ENCODE data around the gene PRDM9. TPM values are rescaled to one million over a fixed set of nuclear protein-coding genes. Genes with fewer than 3 reads are reported as not detected.

PRDM9 gene
- polyA plus RNA-seq, 1 of the 3 experiments (the other 2 are of a cell fraction) = not detected

GRCh38 chr5:23522553-23522952 is 15.1 kb downstream of the PRDM9 start (continued):
- no peak for TF ChIP-seq CHD2 (IDR thresholded peaks at IDR 0.05; ENCODE audit: low read length, partially characterized antibody)
- no peak for TF ChIP-seq IRF3 (IDR thresholded peaks at IDR 0.05; ENCODE audit: low read depth, low read length)
- TF ChIP-seq FOSL2 (IDR thresholded peaks at IDR 0.05; ENCODE audit: borderline replicate concordance, low read depth) = no peak

GRCh38 chr5:23523031-23523430 is 15.6 kb downstream of the PRDM9 start:
- no peak overlapping the region for H3K4me3 ChIP-seq (ENCODE audit: low read depth in 2 of 2, low read length in 1 of 2)
- H3K9me3 ChIP-seq = no peaks in the 10 kb centered on the region
- WGBS (ENCODE audit: low lambda C conversion rate) = 6% methylated on average over 1 of the region's 1 CpG
- no peaks in the 10 kb centered on the region for H3K79me2 ChIP-seq (ENCODE audit: insufficient read depth)
- TF ChIP-seq MXI1 (IDR thresholded peaks at IDR 0.05; ENCODE audit: low read depth, low read length) = no peak
- no peak for TF ChIP-seq TEAD4 (IDR thresholded peaks at IDR 0.05; ENCODE audit: borderline replicate concordance, insufficient read depth)
- TF ChIP-seq FOSL2 (IDR thresholded peaks at IDR 0.05; ENCODE audit: borderline replicate concordance, low read depth) = no peak
- TF ChIP-seq MEF2A (IDR thresholded peaks at IDR 0.05; ENCODE audit: borderline replicate concordance, low read depth) = no peak
- TF ChIP-seq RFX5 (IDR thresholded peaks at IDR 0.05; ENCODE audit: low read length) = no peak
- TF ChIP-seq CHD2 (IDR thresholded peaks at IDR 0.05; ENCODE audit: low read length, partially characterized antibody) = no peak
- no peak for TF ChIP-seq TAF1 (IDR thresholded peaks at IDR 0.05; ENCODE audit: borderline replicate concordance, low read depth, low read length)
- TF ChIP-seq YY1 (IDR thresholded peaks at IDR 0.05; ENCODE audit: low read depth) = no peak
- no peak for TF ChIP-seq RCOR1 (IDR thresholded peaks at IDR 0.05; ENCODE audit: low read length)
- no peak for TF ChIP-seq RXRA (IDR thresholded peaks at IDR 0.05; ENCODE audit: borderline replicate concordance, low read depth)
- H3K27me3 ChIP-seq (ENCODE audit: insufficient read depth) = no peaks in the 10 kb centered on the region
- H4K20me1 ChIP-seq (ENCODE audit: insufficient read depth) = no peaks in the 10 kb centered on the region
- DNase-seq = no peak
- H3K27ac ChIP-seq (ENCODE audit: low read depth in 2 of 2, low read length in 1 of 2) = no peak overlapping the region
- CTCF ChIA-PET = interaction anchor here (1.5 kb wide), 1 partner anchor 11 kb away, joined by 3 read pairs; no protein-coding TSS in a partner anchor
- no peaks in the 10 kb centered on the region for H3K9me2 ChIP-seq
- no peak overlapping the region for H2AFZ ChIP-seq (ENCODE audit: low read depth)
- H3K9ac ChIP-seq = no peak overlapping the region
- H3F3A ChIP-seq (replicated peaks; ENCODE audit: insufficient read depth) = no peaks in the 10 kb centered on the region
- POLR2A ChIA-PET = no interaction called here
- no peaks in the 10 kb centered on the region for H3K4me1 ChIP-seq (ENCODE audit: control insufficient read depth in 1 of 2, insufficient read depth in 2 of 2, low read depth in 1 of 2, low read length in 1 of 2)
- no peak overlapping the region for H3K4me2 ChIP-seq
- H3K36me3 ChIP-seq (replicated peaks in 1 of 2; ENCODE audit: control insufficient read depth in 1 of 2, insufficient read depth in 2 of 2, low read length in 1 of 2) = no peaks in the 10 kb centered on the region

GRCh38 chr5:23523998-23524397 is 16.6 kb downstream of the PRDM9 start:
- WGBS (ENCODE audit: low lambda C conversion rate) = 0% methylated on average over 2 of the region's 2 CpGs

More at GRCh38 chr5:23523998-23524397, 16.6 kb downstream of the PRDM9 start:
- no peaks in the 10 kb centered on the region for H3K9me2 ChIP-seq
- no peaks in the 10 kb centered on the region for H4K20me1 ChIP-seq (ENCODE audit: insufficient read depth)
- H3K36me3 ChIP-seq (replicated peaks in 1 of 2; ENCODE audit: control insufficient read depth in 1 of 2, insufficient read depth in 2 of 2, low read length in 1 of 2) = no peaks in the 10 kb centered on the region
- H3K9ac ChIP-seq = no peak overlapping the region
- no peaks in the 10 kb centered on the region for H3F3A ChIP-seq (replicated peaks; ENCODE audit: insufficient read depth)
- DNase-seq = no peak
- H3K4me1 ChIP-seq (ENCODE audit: control insufficient read depth in 1 of 2, insufficient read depth in 2 of 2, low read depth in 1 of 2, low read length in 1 of 2) = no peaks in the 10 kb centered on the region
- H2AFZ ChIP-seq (ENCODE audit: low read depth) = no peak overlapping the region
- H3K79me2 ChIP-seq (ENCODE audit: insufficient read depth) = no peaks in the 10 kb centered on the region
- CTCF ChIA-PET = interaction anchor here (1.5 kb wide), 1 partner anchor 10 kb away, joined by 3 read pairs; no protein-coding TSS in a partner anchor
- no peak overlapping the region for H3K27ac ChIP-seq (ENCODE audit: low read depth in 2 of 2, low read length in 1 of 2)
- H3K4me2 ChIP-seq = no peak overlapping the region
- POLR2A ChIA-PET = no interaction called here
- no peaks in the 10 kb centered on the region for H3K9me3 ChIP-seq
- no peaks in the 10 kb centered on the region for H3K27me3 ChIP-seq (ENCODE audit: insufficient read depth)
- TF ChIP-seq MXI1 (IDR thresholded peaks at IDR 0.05; ENCODE audit: low read depth, low read length) (no peak), RAD21 (IDR thresholded peaks at IDR 0.05; ENCODE audit: low read length) (no peak), NRF1 (IDR thresholded peaks at IDR 0.05; ENCODE audit: low read depth, low read length) (no peak), EZH2phosphoT487 (IDR thresholded peaks at IDR 0.05; ENCODE audit: borderline replicate concordance, low read depth) (no peak), POLR2AphosphoS5 (IDR thresholded peaks at IDR 0.05; ENCODE audit: low read depth, low read length) (no peak), RFX5 (IDR thresholded peaks at IDR 0.05; ENCODE audit: low read length) (no peak), SMC3 (IDR thresholded peaks at IDR 0.05; ENCODE audit: low read depth, low read length) (no peak), CHD2 (IDR thresholded peaks at IDR 0.05; ENCODE audit: low read length, partially characterized antibody) (no peak), FOXM1 (IDR thresholded peaks at IDR 0.05; ENCODE audit: low read depth) (no peak), TEAD4 (IDR thresholded peaks at IDR 0.05; ENCODE audit: borderline replicate concordance, insufficient read depth) (no peak), USF2 (IDR thresholded peaks at IDR 0.05; ENCODE audit: borderline replicate concordance, low read depth, low read length) (no peak), GATA2 (CRISPR knock-in tag; IDR thresholded peaks at IDR 0.05) (no peak), EP300 (IDR thresholded peaks at IDR 0.05; ENCODE audit: borderline replicate concordance in 1 of 2, low read depth in 1 of 2, low read length in 1 of 2) (no peak), GABPA (IDR thresholded peaks at IDR 0.05; ENCODE audit: low read depth) (no peak), YY1 (IDR thresholded peaks at IDR 0.05; ENCODE audit: low read depth) (no peak), ELF1 (IDR thresholded peaks at IDR 0.05) (no peak)
- no peak overlapping the region for H3K4me3 ChIP-seq (ENCODE audit: low read depth in 2 of 2, low read length in 1 of 2)

Measured in SK-N-SH (cell line).